ENCODE data around the gene MESD.

Gene MESD

GRCh38 chr15:81014446-81015093, 25.0 kb upstream of the MESD start:
- no peak for DNase-seq

GRCh38 chr15:81013396-81013929, 23.8 kb upstream of the MESD start:
- DNase-seq = no peak

GRCh38 chr15:81012588-81012987, 23.0 kb upstream of the MESD start:
- no peak for DNase-seq

- DNase-seq = no peak
Measured at GRCh38 chr15:81011593-81011992, 22.0 kb upstream of the MESD start.

DNA sequence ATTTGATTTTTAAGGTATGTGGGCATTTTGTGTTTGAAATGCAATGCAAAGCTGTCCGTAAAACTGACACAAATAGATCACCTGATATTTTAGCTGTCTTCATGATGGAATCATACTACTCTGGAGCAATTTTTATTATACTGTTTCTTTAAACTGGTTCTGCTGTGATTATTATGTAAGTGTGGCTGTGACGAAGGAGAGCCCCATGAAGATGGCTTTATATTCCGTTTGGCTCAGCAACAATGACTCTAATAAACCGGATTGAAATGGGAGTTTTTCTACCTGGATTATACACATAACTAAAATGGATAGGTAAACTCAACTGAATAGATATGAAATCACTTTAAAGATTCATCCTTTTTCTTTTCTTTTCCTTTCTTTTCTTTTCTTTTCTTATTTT, 20.5 kb upstream of the MESD start:
- no peak for DNase-seq

GRCh38 chr15:81008312-81008711, 18.7 kb upstream of the MESD start:
- no peak for DNase-seq

GRCh38 chr15:81007428-81008064, 17.9 kb upstream of the MESD start:
- DNase-seq = no peak

DNA sequence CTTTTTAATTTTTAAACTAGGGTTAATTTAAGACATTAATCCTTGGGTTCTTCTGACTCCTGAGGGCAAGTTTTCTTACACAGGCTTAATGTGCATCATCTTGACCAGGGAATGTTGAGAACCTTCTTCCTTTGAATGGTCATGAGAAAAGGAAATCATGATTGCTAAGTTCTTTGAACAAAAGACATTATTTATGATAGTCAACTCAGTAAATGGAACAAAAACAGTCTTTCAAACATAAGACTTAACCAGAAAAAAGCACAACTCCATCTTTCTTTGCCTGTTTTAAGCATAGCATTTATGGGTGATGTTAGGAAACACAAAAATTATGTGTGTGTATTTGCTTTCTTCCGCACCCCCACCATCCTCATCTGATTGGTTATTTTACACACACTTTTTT, 16.5 kb upstream of the MESD start:
- no peak for DNase-seq

DNA sequence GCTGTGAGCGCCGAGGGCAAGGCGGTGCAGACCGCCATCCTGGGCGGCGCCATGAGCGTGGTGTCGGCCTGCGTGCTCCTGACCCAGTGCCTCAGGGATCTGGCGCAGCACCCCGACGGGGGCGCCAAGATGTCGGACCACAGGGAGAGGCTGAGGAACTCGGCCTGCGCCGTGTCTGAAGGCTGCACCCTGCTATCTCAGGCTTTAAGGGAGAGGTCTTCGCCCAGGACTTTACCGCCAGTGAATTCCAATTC, 13.4 kb upstream of the MESD start:
- no peak for DNase-seq

GRCh38 chr15:81002331-81003096, 12.9 kb upstream of the MESD start:
- no peak for DNase-seq

DNA sequence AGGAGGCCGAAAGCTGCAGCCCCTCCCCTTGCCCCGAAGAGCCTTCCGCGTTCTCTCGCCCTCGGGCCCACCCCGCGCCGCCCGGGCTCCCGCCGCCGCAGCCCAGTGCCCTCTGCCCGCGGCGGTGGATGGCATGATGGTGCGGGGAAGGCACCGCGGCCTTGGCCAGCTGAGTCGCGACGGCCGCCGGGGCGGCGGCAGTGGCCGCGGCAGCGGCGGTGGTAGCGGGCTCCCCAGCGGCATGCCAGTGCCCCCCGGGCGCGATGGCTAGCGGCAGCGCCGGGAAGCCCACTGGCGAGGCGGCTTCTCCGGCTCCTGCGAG, 12.4 kb upstream of the MESD start:
- DNase-seq = no peak

DNA sequence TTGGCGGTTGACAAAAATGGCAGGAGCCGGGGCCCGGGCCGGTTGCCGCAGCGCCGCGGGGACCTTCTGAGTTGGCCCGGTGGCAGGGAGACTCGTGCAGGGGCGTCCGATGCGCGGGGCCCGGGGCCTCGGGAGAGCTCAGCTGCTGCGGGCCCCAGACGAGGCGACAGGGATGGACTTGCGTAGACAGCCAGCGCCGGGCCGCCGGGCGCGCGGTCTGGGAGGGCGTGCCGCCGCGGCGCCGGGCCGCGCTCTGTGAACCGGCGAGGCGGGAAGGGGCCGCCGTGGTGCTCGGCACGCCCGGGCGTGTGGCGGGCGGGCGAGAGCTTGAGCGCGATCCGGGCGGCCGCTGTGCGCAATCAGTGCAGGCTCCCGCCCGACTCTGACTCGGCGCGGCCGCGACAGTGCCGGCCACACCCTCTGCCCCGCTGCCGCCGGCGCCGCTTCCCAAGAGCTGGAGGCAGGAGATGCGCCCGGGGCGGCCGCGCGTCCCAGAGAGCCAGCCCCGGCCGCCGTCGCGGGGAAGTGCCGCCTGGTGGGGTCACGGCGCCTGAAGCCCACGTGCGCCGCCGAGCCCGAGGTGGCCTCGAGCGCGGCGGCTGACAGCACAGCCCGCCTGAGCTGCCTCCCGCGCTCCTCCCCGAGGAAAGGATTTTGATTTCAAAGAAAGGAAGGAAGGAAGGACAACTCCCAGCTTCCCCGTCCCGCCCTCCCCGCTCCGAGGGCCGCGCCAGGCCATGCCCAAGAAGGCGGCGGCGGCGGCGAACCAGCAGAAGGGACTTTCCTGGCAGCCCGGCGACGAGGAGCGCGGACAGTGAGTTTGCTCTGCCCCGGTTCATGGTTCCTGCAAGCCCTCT, 11.8 kb upstream of the MESD start:
- DNase-seq = peak; percentile 58

GRCh38 chr15:81000624-81001151, 11.1 kb upstream of the MESD start, which contains the start of gene TLNRD1:
Gene TLNRD1, plus strand, starts transcription at chr15:81000923. Its CDS starts 1,349 bp downstream, at chr15:81002272.
- DNase-seq = peak; percentile 71

DNA sequence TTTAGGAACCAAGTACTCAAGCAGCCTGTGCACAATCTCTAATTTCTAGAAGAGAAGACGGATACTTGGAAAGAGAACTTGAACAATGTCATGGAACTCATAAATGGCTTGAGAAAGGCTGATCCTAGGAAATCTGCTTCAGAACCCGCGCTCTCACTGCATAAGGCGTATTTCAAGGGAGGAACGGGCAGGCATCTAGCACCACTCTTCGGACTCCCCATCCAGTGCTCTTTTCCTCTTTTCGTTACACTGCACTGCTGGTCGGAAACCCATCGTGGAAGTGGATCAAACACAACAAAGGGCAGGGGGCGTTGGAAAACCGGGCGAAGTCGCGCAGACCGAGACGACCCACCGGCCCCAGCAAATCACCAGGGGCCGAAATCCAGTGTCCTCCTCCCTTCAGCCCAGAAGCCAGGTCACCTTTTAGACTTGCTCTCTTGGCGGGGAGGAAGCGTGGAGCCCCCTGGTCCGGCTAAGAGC, 10.6 kb upstream of the MESD start:
- no peak for DNase-seq

GRCh38 chr15:80999623-81000036, 10.0 kb upstream of the MESD start:
- DNase-seq = peak; percentile 35

DNA sequence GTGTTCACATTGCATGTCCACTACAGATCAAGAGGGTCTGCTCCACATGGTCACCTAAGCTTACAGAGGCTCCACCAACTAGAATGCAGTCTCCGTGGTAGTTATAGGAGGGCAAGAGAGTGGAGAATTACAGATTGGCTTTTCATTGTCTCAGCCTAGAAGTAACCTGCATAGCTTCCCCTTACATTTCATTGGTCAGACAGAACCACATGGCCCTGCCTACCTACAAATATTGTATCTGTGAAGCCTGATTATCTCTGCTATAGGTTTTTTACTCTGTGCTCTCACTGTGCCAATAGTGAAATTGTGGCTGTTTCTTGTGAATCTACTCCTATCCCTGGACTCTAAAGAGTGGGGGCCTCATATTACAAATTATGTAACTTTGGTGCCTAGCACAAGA, 8.6 kb upstream of the MESD start:
- no peak for DNase-seq

DNA sequence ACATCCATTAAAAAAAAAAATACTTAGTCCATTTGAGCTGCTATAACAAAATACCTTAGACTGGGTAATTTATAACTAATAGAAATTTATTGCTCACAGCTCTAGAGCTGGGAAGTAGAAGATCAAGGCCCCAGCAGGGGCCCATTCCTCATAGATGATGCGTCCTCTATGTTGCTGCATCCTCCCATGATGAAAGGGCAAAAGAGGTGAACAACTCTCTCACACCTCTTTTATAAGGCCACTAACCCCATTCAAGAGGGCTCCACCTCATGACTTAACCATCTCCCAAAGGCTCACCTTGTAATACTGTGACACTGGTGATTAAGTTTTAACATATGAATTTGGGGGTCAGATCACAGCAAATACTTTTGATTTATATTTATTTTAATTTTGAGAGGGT, 8.1 kb upstream of the MESD start:
- DNase-seq = no peak

DNA sequence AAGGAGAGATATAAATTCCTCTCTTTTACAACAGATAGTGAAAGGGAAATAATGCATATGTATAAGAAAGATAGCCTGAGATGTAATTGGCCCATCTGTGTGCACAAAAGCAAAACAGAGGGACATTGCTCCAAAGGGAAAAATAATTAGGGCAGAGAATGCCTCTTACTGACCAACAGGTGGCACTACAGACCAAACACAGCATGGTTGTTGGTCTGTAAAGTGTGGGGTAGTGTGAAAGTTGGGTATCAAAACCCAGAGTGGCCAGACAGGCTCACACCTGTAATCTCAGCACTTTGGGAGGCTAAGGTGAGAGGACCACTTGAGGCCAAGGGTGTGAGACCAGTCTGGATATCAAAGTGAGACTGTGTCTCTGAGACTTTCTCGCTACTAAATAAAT, 6.6 kb upstream of the MESD start:
- DNase-seq = no peak

GRCh38 chr15:80992441-80992840, 2.8 kb upstream of the MESD start:
- no peak for DNase-seq

- no peak for DNase-seq
Measured at GRCh38 chr15:80992006-80992405, 2.4 kb upstream of the MESD start.

GRCh38 chr15:80991421-80991820, 1.8 kb upstream of the MESD start:
- no peak for DNase-seq

DNA sequence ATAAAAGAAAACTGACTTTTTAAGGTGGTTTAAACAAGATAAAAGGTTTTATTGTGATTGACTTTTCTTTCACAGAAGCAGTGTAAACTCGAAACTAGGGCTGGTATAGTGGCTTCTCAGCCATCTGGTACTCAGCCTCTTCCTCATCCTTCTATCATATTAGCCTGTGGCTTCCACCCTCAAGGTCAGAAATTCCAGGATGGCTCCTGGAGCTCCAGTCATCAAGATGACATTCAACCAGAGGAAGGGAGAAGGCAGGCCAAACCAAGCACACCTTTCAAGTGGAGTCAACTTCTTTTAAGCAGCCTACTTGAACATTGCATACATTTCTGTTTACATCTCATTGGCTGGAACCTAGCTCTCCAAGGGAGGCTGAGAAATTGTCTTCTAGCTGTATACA, 1.3 kb upstream of the MESD start:
- no peak for DNase-seq

GRCh38 chr15:80989081-80989517, 520 bp downstream of the MESD start:
- no peak for DNase-seq
